HL-60/S4 treated with phorbol 12-myristate 13-acetate at 8.2 ng/mL for 4 days and 3 days (cell line): ENCODE results near the gene SLC9A8.

Source experiments
- in situ Hi-C: fragments of 300-500 bp; cut with MboI; formaldehyde crosslinking; loops from 2 replicates; pipeline ENCODE4 v1.15.0; 2022; ENCODE audit warnings: low sequenced_read_pairs

Gene SLC9A8

GRCh38 chr20:49909499-49910339 lies 97.1 kb downstream of the SLC9A8 start:
- in situ Hi-C loops, result no loop called here

- in situ Hi-C loops, result no loop called here
Measured at GRCh38 chr20:49910340-49910706, 97.7 kb downstream of the SLC9A8 start.

- in situ Hi-C loops, result no loop called here
Measured at GRCh38 chr20:49913399-49914047, 100.9 kb downstream of the SLC9A8 start.

- in situ Hi-C loops, result no loop called here
Measured at GRCh38 chr20:49914310-49915117, 101.9 kb downstream of the SLC9A8 start.

GRCh38 chr20:49915118-49915379 lies 102.4 kb downstream of the SLC9A8 start:
- in situ Hi-C loops, result no loop called here

GRCh38 chr20:49915380-49916145 lies 102.9 kb downstream of the SLC9A8 start, which contains the start of gene SPATA2:
TSS of gene SPATA2 (minus strand) at chr20:49915529. CDS start at chr20:49908490, 7,039 bp downstream.
- in situ Hi-C loops, result no loop called here

GRCh38 chr20:49916146-49917002 lies 103.7 kb downstream of the SLC9A8 start:
- in situ Hi-C loops, result no loop called here

- in situ Hi-C loops, result no loop called here
Measured at GRCh38 chr20:49918446-49918845, 105.8 kb downstream of the SLC9A8 start.

GRCh38 chr20:49919009-49919408 lies 106.4 kb downstream of the SLC9A8 start:
- in situ Hi-C loops, result no loop called here

GRCh38 chr20:49919461-49919860 lies 106.8 kb downstream of the SLC9A8 start:
- in situ Hi-C loops, result no loop called here

GRCh38 chr20:49924247-49924646 lies 111.6 kb downstream of the SLC9A8 start:
- in situ Hi-C loops, result no loop called here

- in situ Hi-C loops, result no loop called here
Measured at GRCh38 chr20:49925901-49926454, 113.3 kb downstream of the SLC9A8 start.

- in situ Hi-C loops, result no loop called here
Measured at GRCh38 chr20:49928411-49929141, 115.9 kb downstream of the SLC9A8 start.

GRCh38 chr20:49929142-49929494 lies 116.5 kb downstream of the SLC9A8 start:
- in situ Hi-C loops, result no loop called here

GRCh38 chr20:49935746-49936152 lies 123.1 kb downstream of the SLC9A8 start:
- in situ Hi-C loops, result no loop called here

- in situ Hi-C loops, result no loop called here
Measured at GRCh38 chr20:49936153-49937026, 123.8 kb downstream of the SLC9A8 start, which contains the start of gene RNF114. TSS of gene RNF114 (plus strand) at chr20:49936397. CDS start at chr20:49936413, 16 bp downstream.

- in situ Hi-C loops, result no loop called here
Measured at GRCh38 chr20:49937027-49937929, 124.7 kb downstream of the SLC9A8 start.
